Measurements from ENCODE around the gene IKZF5. TPM values are rescaled to one million over a fixed set of nuclear protein-coding genes. Genes with fewer than 3 reads are reported as not detected.

Gene IKZF5
- total RNA-seq, 2 donors from 2014 or later: 10.4 to 12.1 TPM

Other genes starting within 250 kb of the IKZF5 start
- under 1 TPM; 0.32 to 0.44 TPM for gene CUZD1, start 162.9 kb downstream of the IKZF5 start, total RNA-seq
- gene FAM24B, start 129.2 kb downstream of the IKZF5 start, total RNA-seq: 1 to 10 TPM in 1 of 2 donors, under 1 TPM in 1; 0.47 to 1.4 TPM
- not detected for gene FAM24A, start 98.2 kb downstream of the IKZF5 start, total RNA-seq
- gene C10orf88, start 54.6 kb downstream of the IKZF5 start, total RNA-seq: 1 to 10 TPM; 5.2 to 7.5 TPM
- gene PSTK, start 28.4 kb downstream of the IKZF5 start, total RNA-seq: 1 to 10 TPM; 3.1 to 3.6 TPM
- 10 to 100 TPM; 51.3 to 55.1 TPM for gene ACADSB, start 211 bp upstream of the IKZF5 start, total RNA-seq
- gene HMX3, start 127.2 kb upstream of the IKZF5 start, total RNA-seq: under 1 TPM in 1 of 2 donors, not detected in 1; 0.21 TPM
- not detected for gene HMX2, start 139.3 kb upstream of the IKZF5 start, total RNA-seq
- gene BUB3, start 145.6 kb upstream of the IKZF5 start, total RNA-seq: 10 to 100 TPM; 38.0 to 41.3 TPM